Naive B cell (primary cell): ENCODE measurements around the gene RPL15. TPM values are rescaled to one million over a fixed set of nuclear protein-coding genes. Genes with fewer than 3 reads are reported as not detected.

Experiments used
- ATAC-seq, 2 donors: fragments of 150-1000 bp; cut with Tn5 transposase; 2 replicates each; pipeline ENCODE4 v1.10.0; 2021; ENCODE audit warnings: low read depth in 2 of 2, mild to moderate bottlenecking in 2 of 2, moderate library complexity in 2 of 2
- DNase-seq: peaks from one replicate; pipeline ENCODE4 v3.0.0; 2022
- H3K27ac Mint-ChIP-seq, 6 donors: one replicate each; pipeline ENCODE4 v1.8.0; 2020 to 2022; ENCODE audit warnings: mild to moderate bottlenecking in 6 of 6, mixed read lengths in 6 of 6, moderate library complexity in 5 of 6, inconsistent platforms in 2 of 6
- H3K27me3 Mint-ChIP-seq, 3 donors: one replicate each; pipeline ENCODE4 v1.8.0; 2021 to 2022; ENCODE audit warnings: mixed read lengths in 3 of 3, mild to moderate bottlenecking in 1 of 3
- H3K36me3 Mint-ChIP-seq, 2 donors: one replicate each; pipeline ENCODE4 v1.8.0; 2020 to 2022; ENCODE audit warnings: mixed read lengths in 2 of 2, inconsistent platforms in 1 of 2, mild to moderate bottlenecking in 1 of 2
- H3K4me1 Mint-ChIP-seq, 3 donors: one replicate each; pipeline ENCODE4 v1.8.0; 2020 to 2022; ENCODE audit warnings: mixed read lengths in 3 of 3, inconsistent platforms in 1 of 3, mild to moderate bottlenecking in 1 of 3, moderate library complexity in 1 of 3
- H3K4me3 Mint-ChIP-seq, 8 donors: one replicate each; pipeline ENCODE4 v1.8.0; 2020 to 2022; ENCODE audit warnings: mild to moderate bottlenecking in 8 of 8, mixed read lengths in 8 of 8, moderate library complexity in 8 of 8, inconsistent platforms in 2 of 8
- H3K9me3 Mint-ChIP-seq, 7 donors: one replicate each; pipeline ENCODE4 v1.8.0; 2020 to 2022; ENCODE audit warnings: mixed read lengths in 7 of 7, mild to moderate bottlenecking in 5 of 7, inconsistent platforms in 2 of 7, moderate library complexity in 1 of 7
- polyA plus RNA-seq, 6 donors: library from polyadenylated mRNA; unstranded; fragments of 300-500 nt; fragmentation: Illumina TruSeq; gene quantifications; one replicate each; pipeline ENCODE4 v1.2.3, GENCODE V29; 2021; ENCODE audit warnings: low read depth in 6 of 6

RPL15 gene
- polyA plus RNA-seq, 6 donors from 2014 or later = 5,343 to 7,068 (median 5,837) TPM

DNA sequence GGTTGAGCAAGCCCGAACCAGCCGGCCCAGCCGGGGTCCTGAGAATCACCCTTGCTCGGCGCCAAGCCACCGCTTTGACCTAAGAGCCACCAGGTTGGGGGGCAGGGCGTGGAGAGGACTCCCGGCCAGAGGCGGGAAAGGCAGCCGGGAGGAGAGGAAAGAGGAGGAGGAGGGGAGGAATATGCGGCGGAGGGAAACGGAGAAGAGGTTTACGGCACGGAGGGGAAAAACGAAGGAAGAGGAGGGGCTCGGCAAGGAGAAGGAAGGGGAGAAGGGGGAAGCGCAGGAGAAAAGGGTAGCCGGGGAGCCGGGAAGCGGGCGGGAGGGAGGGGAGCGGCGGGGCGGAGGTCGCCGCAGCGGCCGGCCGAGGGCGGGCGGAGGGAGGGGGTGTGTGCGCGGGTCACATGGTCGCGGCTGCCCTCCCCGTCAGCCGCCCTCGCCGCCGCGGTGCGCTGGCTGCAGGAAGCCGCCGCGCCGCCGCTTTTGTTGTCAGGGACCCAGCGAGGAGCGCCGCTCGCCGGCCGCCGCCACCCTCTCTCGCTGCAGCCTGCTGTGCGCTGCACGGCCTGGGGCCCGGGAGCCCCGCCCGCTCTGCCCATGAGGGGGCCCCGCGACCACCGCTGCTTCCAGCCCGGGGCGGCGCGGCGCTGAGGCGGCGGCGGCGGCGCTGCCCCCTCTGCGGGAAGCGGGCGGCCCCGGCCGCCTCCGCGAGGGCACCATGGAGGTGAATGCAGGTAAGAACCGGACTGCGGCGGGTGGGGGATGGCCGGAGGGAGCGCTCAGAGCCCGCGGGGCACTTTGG, 28.1 kb downstream of the RPL15 start, which contains the start of gene NR1D2:
NR1D2 (plus strand) TSS at position 426 of the 802 bp plus-strand sequence; CDS start at position 719, 293 bp downstream.
- peak within 1 kb of the TSS; percentile 87 to 94 (median 90) for H3K4me3 Mint-ChIP-seq
- peaks cover 0 to 5% of the 10 kb centered on the region in 2 donors for H3K36me3 Mint-ChIP-seq
- DNase-seq (peak; percentile 81), ATAC-seq (peak; percentile 46 to 50)
- peaks cover 33 to 46% (median 36%) of the 10 kb centered on the region in 3 donors for H3K4me1 Mint-ChIP-seq
- H3K27me3 Mint-ChIP-seq = no peaks in the 10 kb centered on the region
- H3K27ac Mint-ChIP-seq = peak within 1 kb of the TSS; percentile 93 to 99 (median 98)
- no peaks in the 10 kb centered on the region for H3K9me3 Mint-ChIP-seq

DNA sequence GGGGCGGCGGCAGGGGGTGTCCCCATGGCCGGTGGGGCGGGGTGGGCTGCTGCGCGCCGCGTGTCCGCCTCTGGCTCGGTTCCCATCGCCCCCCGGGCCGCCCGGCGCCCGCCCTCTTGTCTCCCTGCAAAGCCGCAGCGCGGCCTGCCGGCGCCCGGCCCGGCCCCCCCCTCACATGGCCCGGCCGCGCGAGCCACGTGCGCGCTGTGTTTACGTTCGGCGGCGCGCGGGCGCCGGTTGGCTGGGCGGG, 28.7 kb downstream of the RPL15 start:
- Mint-ChIP-seq H3K4me1 (peaks cover 38 to 51% (median 41%) of the 10 kb centered on the region in 3 donors), H3K9me3 (no peaks in the 10 kb centered on the region), H3K27ac (peak overlapping the region in 3 of 6 donors; percentile 60 to 98 (median 96)), H3K27me3 (no peaks in the 10 kb centered on the region), H3K36me3 (peaks cover 0 to 5% of the 10 kb centered on the region in 2 donors), H3K4me3 (peak overlapping the region in 7 of 8 donors; percentile 20 to 91 (median 75))
- ATAC-seq = no peak
- DNase-seq = no peak

DNA sequence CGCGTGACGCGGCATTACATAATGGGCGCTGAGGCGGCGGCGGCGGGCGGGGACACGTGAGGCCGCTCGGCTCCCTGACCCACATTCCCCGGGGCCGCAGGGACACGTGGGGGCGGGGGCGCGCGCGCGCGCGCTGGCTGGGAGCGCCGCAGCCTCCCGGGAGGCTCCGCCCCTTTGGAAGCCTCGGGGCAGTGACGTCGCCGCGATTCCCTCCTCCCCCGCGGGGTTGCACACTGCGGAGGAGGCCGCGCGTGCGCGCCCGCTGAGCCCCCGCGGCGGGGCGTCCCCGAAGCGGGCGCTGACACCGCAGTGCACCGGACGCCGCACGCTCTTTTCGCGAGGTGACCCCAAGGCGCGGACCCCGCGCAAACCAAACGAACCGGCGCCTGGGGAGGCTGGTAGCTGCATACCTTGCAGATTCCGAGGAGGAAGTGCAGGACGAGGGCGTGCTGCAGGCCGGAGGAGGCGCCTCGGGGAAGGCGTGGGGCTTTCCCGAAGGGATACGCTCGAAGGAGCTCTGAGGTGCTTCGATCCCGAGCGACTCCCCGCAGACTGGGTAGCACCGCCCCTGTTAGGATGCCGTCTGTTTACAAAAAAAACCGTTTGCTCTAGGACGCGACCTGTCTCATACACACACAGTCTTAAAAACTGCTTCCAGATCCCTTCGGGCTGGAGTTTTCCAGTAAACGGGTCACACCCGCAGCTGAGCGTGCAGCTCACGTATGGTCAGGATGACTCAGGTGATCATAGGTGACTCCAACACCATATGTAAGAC, 29.2 kb downstream of the RPL15 start:
- ATAC-seq (peak; percentile 73 to 75), DNase-seq (peak; percentile 97)
- no peaks in the 10 kb centered on the region for H3K9me3 Mint-ChIP-seq
- peak overlapping the region; percentile 82 to 94 (median 90) for H3K4me3 Mint-ChIP-seq
- peaks cover 38 to 56% (median 45%) of the 10 kb centered on the region in 3 donors for H3K4me1 Mint-ChIP-seq
- H3K27me3 Mint-ChIP-seq = no peaks in the 10 kb centered on the region
- H3K36me3 Mint-ChIP-seq = peaks cover 0 to 5% of the 10 kb centered on the region in 2 donors
- peak overlapping the region; percentile 93 to 99 (median 98) for H3K27ac Mint-ChIP-seq

GRCh38 chr3:23948761-23949160, 31.8 kb downstream of the RPL15 start:
- peaks cover 56 to 77% (median 68%) of the 10 kb centered on the region in 3 donors for H3K4me1 Mint-ChIP-seq
- H3K4me3 Mint-ChIP-seq = peak overlapping the region in 1 of 8 donors; percentile 91
- H3K9me3 Mint-ChIP-seq = peaks cover 0 to 5% (median 1%) of the 10 kb centered on the region in 7 donors
- no peaks in the 10 kb centered on the region for H3K27me3 Mint-ChIP-seq
- no peak overlapping the region for H3K27ac Mint-ChIP-seq
- no peak for ATAC-seq
- no peak for DNase-seq
- peaks cover 0 to 5% of the 10 kb centered on the region in 2 donors for H3K36me3 Mint-ChIP-seq

- DNase-seq (no peak), ATAC-seq (no peak)
- Mint-ChIP-seq H3K4me3 (peak overlapping the region; percentile 54 to 81 (median 64)), H3K27me3 (no peaks in the 10 kb centered on the region), H3K4me1 (peaks cover 53 to 78% (median 70%) of the 10 kb centered on the region in 3 donors), H3K27ac (peak overlapping the region in 5 of 6 donors; percentile 33 to 83 (median 70)), H3K9me3 (peaks cover 0 to 5% (median 1%) of the 10 kb centered on the region in 7 donors), H3K36me3 (peaks cover 5 to 9% of the 10 kb centered on the region in 2 donors)
Observed at GRCh38 chr3:23949784-23950183, 32.9 kb downstream of the RPL15 start.

DNA sequence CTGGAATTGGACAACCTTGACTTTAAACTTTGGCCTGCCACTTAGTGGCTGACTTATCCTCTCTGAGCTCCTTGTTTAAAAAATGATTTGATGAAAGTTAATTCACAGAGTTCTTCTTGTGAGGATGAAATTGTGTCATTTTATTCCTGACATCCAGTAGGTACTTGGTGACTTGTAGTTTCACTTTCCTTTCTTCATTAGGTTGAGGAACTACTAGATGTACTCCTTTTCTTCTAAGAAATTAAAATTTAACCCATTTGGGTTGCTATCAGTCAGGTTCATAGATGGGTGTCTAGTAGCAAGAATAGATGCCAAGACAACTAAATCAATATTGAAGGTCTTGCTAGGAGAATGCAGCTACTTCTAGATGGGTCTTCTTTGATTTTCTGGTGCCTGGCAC, 33.4 kb downstream of the RPL15 start:
- H3K27ac Mint-ChIP-seq = peak overlapping the region in 5 of 6 donors; percentile 33 to 83 (median 70)
- DNase-seq (peak; percentile 29), ATAC-seq (no peak)
- H3K36me3 Mint-ChIP-seq = peaks cover 7 to 14% of the 10 kb centered on the region in 2 donors
- H3K4me1 Mint-ChIP-seq = peaks cover 57 to 81% (median 75%) of the 10 kb centered on the region in 3 donors
- peaks cover 0 to 5% (median 1%) of the 10 kb centered on the region in 7 donors for H3K9me3 Mint-ChIP-seq
- H3K4me3 Mint-ChIP-seq = peak overlapping the region; percentile 54 to 81 (median 64)
- H3K27me3 Mint-ChIP-seq = no peaks in the 10 kb centered on the region

DNA sequence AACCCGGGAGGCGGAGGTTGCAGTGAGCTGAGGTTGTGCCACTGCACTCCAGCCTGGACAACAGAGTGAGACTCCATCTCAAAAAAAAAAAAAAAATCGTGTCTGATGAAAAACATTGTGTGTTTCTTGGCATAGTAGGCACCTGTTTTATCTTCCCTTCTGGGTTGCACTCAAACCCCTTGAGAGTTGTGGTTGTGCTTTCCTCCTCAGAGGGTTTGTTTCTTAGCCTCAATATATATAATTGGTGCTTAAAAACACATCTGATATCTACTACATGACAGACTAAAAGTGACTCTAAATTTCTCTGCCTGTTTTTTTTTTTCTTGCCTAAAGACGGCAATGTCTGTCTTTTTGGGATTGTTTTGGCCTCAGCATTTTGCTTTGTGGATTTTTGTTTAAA, 35.7 kb downstream of the RPL15 start:
- peak overlapping the region; percentile 61 to 89 (median 82) for H3K4me3 Mint-ChIP-seq
- ATAC-seq (peak; percentile 93), DNase-seq (peak; percentile 76)
- peak overlapping the region; percentile 52 to 95 (median 92) for H3K27ac Mint-ChIP-seq
- H3K4me1 Mint-ChIP-seq = peaks cover 54 to 74% (median 68%) of the 10 kb centered on the region in 3 donors
- peaks cover 0 to 5% (median 1%) of the 10 kb centered on the region in 7 donors for H3K9me3 Mint-ChIP-seq
- no peaks in the 10 kb centered on the region for H3K27me3 Mint-ChIP-seq
- peaks cover 15 to 26% of the 10 kb centered on the region in 2 donors for H3K36me3 Mint-ChIP-seq

DNA sequence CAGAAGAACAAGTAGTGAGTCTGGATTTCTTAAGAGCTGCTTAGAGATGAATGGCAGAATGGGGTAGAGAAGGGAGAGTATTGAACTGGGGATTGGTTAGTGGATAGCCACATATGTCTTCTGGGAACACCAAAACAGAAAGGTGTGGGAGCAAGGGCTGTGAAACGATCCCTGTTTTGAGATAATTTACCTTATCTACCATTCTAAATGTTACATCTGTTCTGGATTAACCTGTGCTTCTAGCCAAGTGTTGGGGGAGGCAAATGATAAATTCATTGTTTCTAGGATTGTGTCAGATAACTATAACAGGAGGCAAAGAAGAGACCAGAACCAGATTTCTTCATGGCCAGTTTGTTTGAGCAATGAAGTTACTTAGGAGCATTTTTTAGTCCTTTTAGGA, 36.6 kb downstream of the RPL15 start:
- no peak for DNase-seq
- Mint-ChIP-seq H3K36me3 (peaks cover 15 to 21% of the 10 kb centered on the region in 2 donors), H3K27ac (peak overlapping the region in 1 of 6 donors; percentile 60), H3K4me1 (peaks cover 50 to 65% (median 62%) of the 10 kb centered on the region in 3 donors), H3K9me3 (peaks cover 0 to 5% (median 1%) of the 10 kb centered on the region in 7 donors), H3K4me3 (peak overlapping the region in 7 of 8 donors; percentile 10 to 62 (median 33)), H3K27me3 (no peaks in the 10 kb centered on the region)
- no peak for ATAC-seq

DNA sequence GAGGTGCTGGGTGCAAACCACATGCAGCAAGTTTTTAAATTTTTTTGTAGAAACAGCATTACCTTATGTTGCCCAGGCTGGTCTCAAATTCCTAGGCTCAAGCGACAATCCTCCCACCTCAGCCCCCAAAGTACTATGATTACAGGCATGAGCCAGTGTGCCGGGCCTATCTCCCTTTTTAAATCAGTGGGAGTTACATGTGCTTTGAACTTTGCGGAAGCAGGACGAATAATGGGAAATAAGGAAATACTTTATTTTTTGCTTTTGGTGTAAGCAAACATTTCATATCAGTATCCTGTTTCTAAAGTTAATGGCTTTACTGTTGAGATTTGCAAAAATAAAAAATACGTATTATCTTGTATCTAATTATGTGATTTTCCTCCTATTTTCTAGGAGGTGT, 37.2 kb downstream of the RPL15 start:
- peak overlapping the region in 1 of 8 donors; percentile 28 for H3K4me3 Mint-ChIP-seq
- peaks cover 0 to 5% (median 1%) of the 10 kb centered on the region in 7 donors for H3K9me3 Mint-ChIP-seq

GRCh38 chr3:23956701-23957100, 39.8 kb downstream of the RPL15 start:
- Mint-ChIP-seq H3K27ac (no peak overlapping the region), H3K36me3 (peaks cover 17 to 38% of the 10 kb centered on the region in 2 donors), H3K4me1 (peaks cover 35 to 46% (median 39%) of the 10 kb centered on the region in 3 donors)

More for the DNA sequence above, 37.2 kb downstream of the RPL15 start:
- H3K36me3 Mint-ChIP-seq = peaks cover 15 to 21% of the 10 kb centered on the region in 2 donors
- no peak for DNase-seq
- H3K4me1 Mint-ChIP-seq = peaks cover 50 to 64% (median 62%) of the 10 kb centered on the region in 3 donors
- peak overlapping the region in 2 of 6 donors; percentile 8 to 54 for H3K27ac Mint-ChIP-seq
- H3K27me3 Mint-ChIP-seq = no peaks in the 10 kb centered on the region
- no peak for ATAC-seq

DNA sequence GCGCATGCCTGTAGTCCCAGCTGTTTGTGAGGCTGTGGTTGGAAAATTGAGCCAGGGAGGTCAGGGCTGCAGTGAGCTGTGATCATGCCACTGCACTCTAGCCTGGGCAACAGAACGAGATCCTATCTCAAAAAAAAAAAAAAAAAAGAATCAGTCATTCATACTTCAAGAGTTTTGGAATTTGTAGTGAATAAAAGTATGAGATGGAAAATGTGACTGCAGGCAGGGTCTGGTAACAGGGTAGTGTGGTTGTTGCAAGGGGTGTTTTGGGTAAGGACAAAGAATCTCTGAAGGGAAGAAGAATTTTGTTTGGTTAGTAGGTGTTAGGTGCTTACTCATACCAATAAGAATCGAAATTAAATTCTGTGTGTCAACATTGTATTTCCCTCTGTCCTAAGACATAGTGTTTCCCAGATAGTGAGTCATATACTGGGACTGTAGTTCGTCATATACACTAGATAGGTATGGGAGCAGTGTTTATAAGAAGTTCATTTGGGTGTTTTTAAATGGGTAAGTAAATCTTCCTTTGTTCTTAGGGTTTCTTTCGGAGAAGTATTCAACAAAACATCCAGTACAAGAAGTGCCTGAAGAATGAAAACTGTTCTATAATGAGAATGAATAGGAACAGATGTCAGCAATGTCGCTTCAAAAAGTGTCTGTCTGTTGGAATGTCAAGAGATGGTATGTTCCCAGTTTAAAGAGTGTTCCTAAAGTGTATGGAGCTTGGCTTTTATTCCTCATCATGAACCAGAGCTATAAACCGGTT, 42.4 kb downstream of the RPL15 start:
- Mint-ChIP-seq H3K9me3 (no peaks in the 10 kb centered on the region), H3K4me3 (peak overlapping the region in 1 of 8 donors; percentile 48), H3K36me3 (peaks cover 25 to 54% of the 10 kb centered on the region in 2 donors), H3K27me3 (no peaks in the 10 kb centered on the region), H3K4me1 (peaks cover 15 to 19% (median 15%) of the 10 kb centered on the region in 3 donors), H3K27ac (peak overlapping the region in 3 of 6 donors; percentile 9 to 22 (median 14))
- ATAC-seq (no peak), DNase-seq (no peak)

More at GRCh38 chr3:23956701-23957100, 39.8 kb downstream of the RPL15 start:
- Mint-ChIP-seq H3K9me3 (peaks cover 0 to 5% (median 1%) of the 10 kb centered on the region in 7 donors), H3K4me3 (no peak overlapping the region), H3K27me3 (no peaks in the 10 kb centered on the region)
- no peak for DNase-seq
- no peak for ATAC-seq

GRCh38 chr3:23960649-23961048, 43.7 kb downstream of the RPL15 start:
- Mint-ChIP-seq H3K4me3 (no peak overlapping the region), H3K27me3 (no peaks in the 10 kb centered on the region), H3K36me3 (peaks cover 26 to 51% of the 10 kb centered on the region in 2 donors), H3K9me3 (no peaks in the 10 kb centered on the region), H3K27ac (peak overlapping the region in 2 of 6 donors; percentile 6 to 26), H3K4me1 (peaks cover 4 to 9% (median 7%) of the 10 kb centered on the region in 3 donors)
- ATAC-seq = no peak
- DNase-seq = no peak
